Esophagus muscularis mucosa (tissue), 3 donors: Measurements from ENCODE around the gene ZDHHC6.

Source experiments
- POLR2AphosphoS5 ChIP-seq, 2 donors: sonication (generic); formaldehyde crosslinking; IDR thresholded peaks; one replicate each; pipeline ENCODE4 v1.6.1; 2017; ENCODE audit warnings: antibody characterized with exemption in 2 of 2
- TF ChIP-seq, protein P1 (sequence below), 3 experiments: fragments of 200-600 bp in 2 of 3; fragments of 450-650 bp in 1 of 3; sonication (generic) in 2 of 3; IDR thresholded peaks; one replicate each; pipeline ENCODE4 v1.5.1; 2017 to 2019; ENCODE audit warnings: antibody characterized with exemption in 3 of 3, mild to moderate bottlenecking in 2 of 3, moderate library complexity in 1 of 3

DNA sequence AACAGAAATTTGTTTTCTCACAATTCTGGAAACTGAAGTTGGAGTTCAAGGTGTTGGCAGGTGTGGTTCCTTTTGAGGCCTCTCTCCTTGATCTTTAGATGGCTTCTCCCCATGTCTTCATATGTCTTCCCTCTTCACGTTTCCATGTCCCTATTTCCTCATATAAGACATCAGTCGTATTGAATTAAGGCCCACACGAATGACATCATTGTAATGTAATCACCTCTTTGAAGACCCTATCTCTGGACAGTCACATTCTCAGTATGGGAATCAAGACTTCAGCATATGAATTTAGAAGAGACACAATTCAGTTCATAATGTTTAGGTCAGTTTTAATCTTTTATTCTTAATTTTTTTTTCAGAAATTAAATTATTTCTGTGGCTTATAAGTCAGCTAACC, 20.1 kb upstream of the ZDHHC6 start:
- TF ChIP-seq, protein P1, sequence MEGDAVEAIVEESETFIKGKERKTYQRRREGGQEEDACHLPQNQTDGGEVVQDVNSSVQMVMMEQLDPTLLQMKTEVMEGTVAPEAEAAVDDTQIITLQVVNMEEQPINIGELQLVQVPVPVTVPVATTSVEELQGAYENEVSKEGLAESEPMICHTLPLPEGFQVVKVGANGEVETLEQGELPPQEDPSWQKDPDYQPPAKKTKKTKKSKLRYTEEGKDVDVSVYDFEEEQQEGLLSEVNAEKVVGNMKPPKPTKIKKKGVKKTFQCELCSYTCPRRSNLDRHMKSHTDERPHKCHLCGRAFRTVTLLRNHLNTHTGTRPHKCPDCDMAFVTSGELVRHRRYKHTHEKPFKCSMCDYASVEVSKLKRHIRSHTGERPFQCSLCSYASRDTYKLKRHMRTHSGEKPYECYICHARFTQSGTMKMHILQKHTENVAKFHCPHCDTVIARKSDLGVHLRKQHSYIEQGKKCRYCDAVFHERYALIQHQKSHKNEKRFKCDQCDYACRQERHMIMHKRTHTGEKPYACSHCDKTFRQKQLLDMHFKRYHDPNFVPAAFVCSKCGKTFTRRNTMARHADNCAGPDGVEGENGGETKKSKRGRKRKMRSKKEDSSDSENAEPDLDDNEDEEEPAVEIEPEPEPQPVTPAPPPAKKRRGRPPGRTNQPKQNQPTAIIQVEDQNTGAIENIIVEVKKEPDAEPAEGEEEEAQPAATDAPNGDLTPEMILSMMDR (IDR thresholded peaks at IDR 0.05), result no peak
- TF ChIP-seq POLR2AphosphoS5 (IDR thresholded peaks at IDR 0.05), result no peak
